ENCODE measurements around the gene RS1. TPM values are rescaled to one million over a fixed set of nuclear protein-coding genes. Genes with fewer than 3 reads are reported as not detected.

RS1 gene
- total and polyA plus RNA-seq, 2 of the 4 experiments (the other 2 are of a cell fraction): not detected

DNA sequence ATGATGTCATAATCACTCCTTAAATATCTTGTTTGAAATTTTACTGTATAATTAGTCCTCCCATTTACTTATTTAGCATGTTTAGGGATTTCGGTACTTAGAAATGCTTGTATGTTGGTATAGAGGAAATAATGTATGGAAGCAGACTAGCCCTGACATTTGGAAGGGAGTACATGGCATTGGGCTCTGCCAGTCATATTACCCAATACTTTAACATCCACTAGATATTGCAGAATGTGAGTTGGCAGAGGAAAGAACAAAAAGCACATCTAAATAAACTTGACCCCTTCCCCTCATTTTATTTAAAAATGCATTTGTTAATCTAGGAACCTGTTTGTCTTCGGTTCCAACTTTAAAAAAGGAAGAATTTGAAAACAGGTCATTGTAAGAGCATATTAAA is 77.8 kb downstream of the RS1 start:
- H4K8ac ChIP-seq (ENCODE audit: low read depth in 2 of 2, low read length in 2 of 2): no peak overlapping the region
- H4K5ac ChIP-seq (ENCODE audit: low read depth, low read length): no peak overlapping the region
- H3K9me1 ChIP-seq (ENCODE audit: insufficient read depth, low read length): no peaks in the 10 kb centered on the region
- H2BK5ac ChIP-seq (ENCODE audit: low read depth, low read length, poor library complexity, severe bottlenecking): no peak overlapping the region
- no peak overlapping the region for H3K23ac ChIP-seq (ENCODE audit: low read depth, low read length)
- no CpG with 5 or more reads among the region's 2 CpGs for WGBS, 2 experiments (ENCODE audit: extremely low coverage in 2 of 2, insufficient read length in 1 of 2)
- DNase-seq: no peak
- H2AK5ac ChIP-seq (ENCODE audit: low read depth, low read length): no peak overlapping the region
- ChIA-PET POLR2A (ENCODE audit: unreplicated experiment) (no interaction called here), CTCF (no interaction called here)
- no peak overlapping the region for H2BK120ac ChIP-seq (ENCODE audit: low read depth, low read length)
- H3K4me1 ChIP-seq (ENCODE audit: control insufficient read depth, insufficient read depth, low read length): no peaks in the 10 kb centered on the region
- dilution Hi-C loops (cut with HindIII; ENCODE audit: low sequenced_read_pairs, unreplicated experiment) (no loop called here), in situ Hi-C loops (cut with MboI; ENCODE audit: low sequenced_read_pairs) (no loop called here), intact Hi-C loops (cut with micrococcal nuclease) (no loop called here)
- no peak overlapping the region for H4K91ac ChIP-seq (ENCODE audit: insufficient read depth, low read depth, low read length)
- H3K36me3 ChIP-seq (ENCODE audit: control insufficient read depth, insufficient read depth, low read length): no peaks in the 10 kb centered on the region; the same call in 1 of the 2 replicates
- H4K20me1 ChIP-seq (ENCODE audit: insufficient read depth, low read length): no peaks in the 10 kb centered on the region
- no peaks in the 10 kb centered on the region for H3K27me3 ChIP-seq (ENCODE audit: control insufficient read depth, insufficient read depth, low read length)
- no TSS peak for BruUV-seq (replicated peaks)
- no peak for ATAC-seq (ENCODE audit: low read depth)
- no peak overlapping the region for H3K4ac ChIP-seq (ENCODE audit: low read depth, low read length)
- no peak overlapping the region for H3K4me2 ChIP-seq (ENCODE audit: low read depth, low read length)
- H2BK20ac ChIP-seq (ENCODE audit: low read depth, low read length): no peak overlapping the region
- H3K9ac ChIP-seq (ENCODE audit: low read depth, low read length): no peak overlapping the region
- no peak overlapping the region for H2AFZ ChIP-seq (replicated peaks; ENCODE audit: low read length, poor library complexity)
- H3K4me3 ChIP-seq (ENCODE audit: insufficient read depth, low read depth, low read length): no peak overlapping the region
- no peaks in the 10 kb centered on the region for H3K79me1 ChIP-seq (ENCODE audit: low read depth in 1 of 2, low read length in 2 of 2)
- H3K9me3 ChIP-seq (ENCODE audit: control insufficient read depth, insufficient read depth, low read length): no peaks in the 10 kb centered on the region
- H2BK15ac ChIP-seq (ENCODE audit: low read depth, low read length): no peak overlapping the region
- no peak overlapping the region for H3K14ac ChIP-seq (replicated peaks; ENCODE audit: low read depth, low read length)
- H2AK9ac ChIP-seq (replicated peaks; ENCODE audit: low read depth, low read length, poor library complexity): no peak overlapping the region
- TF ChIP-seq MXI1 (IDR thresholded peaks at IDR 0.05; ENCODE audit: borderline replicate concordance, low read depth, low read length) (no peak), RFX5 (IDR thresholded peaks at IDR 0.05; ENCODE audit: low read depth, low read length) (no peak), CHD1 (IDR thresholded peaks at IDR 0.05; ENCODE audit: low read depth, low read length) (no peak), RAD21 (IDR thresholded peaks at IDR 0.05; ENCODE audit: low read length) (no peak), NFE2L2 (IDR thresholded peaks at IDR 0.05; ENCODE audit: low read depth, low read length) (no peak), RCOR1 (IDR thresholded peaks at IDR 0.05; ENCODE audit: insufficient replicate concordance, low read length) (no peak), FOS (IDR thresholded peaks at IDR 0.05; ENCODE audit: low read depth, low read length) (no peak), SMC3 (IDR thresholded peaks at IDR 0.05; ENCODE audit: low read depth, low read length) (no peak)
- TF ChIP-seq, protein P1, sequence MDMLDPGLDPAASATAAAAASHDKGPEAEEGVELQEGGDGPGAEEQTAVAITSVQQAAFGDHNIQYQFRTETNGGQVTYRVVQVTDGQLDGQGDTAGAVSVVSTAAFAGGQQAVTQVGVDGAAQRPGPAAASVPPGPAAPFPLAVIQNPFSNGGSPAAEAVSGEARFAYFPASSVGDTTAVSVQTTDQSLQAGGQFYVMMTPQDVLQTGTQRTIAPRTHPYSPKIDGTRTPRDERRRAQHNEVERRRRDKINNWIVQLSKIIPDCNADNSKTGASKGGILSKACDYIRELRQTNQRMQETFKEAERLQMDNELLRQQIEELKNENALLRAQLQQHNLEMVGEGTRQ (IDR thresholded peaks at IDR 0.05; ENCODE audit: low read depth, low read length): no peak
- TF ChIP-seq, protein P2, sequence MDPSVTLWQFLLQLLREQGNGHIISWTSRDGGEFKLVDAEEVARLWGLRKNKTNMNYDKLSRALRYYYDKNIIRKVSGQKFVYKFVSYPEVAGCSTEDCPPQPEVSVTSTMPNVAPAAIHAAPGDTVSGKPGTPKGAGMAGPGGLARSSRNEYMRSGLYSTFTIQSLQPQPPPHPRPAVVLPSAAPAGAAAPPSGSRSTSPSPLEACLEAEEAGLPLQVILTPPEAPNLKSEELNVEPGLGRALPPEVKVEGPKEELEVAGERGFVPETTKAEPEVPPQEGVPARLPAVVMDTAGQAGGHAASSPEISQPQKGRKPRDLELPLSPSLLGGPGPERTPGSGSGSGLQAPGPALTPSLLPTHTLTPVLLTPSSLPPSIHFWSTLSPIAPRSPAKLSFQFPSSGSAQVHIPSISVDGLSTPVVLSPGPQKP (IDR thresholded peaks at IDR 0.05; ENCODE audit: borderline replicate concordance, low read depth, low read length): no peak
- H3K56ac ChIP-seq (ENCODE audit: extremely low read depth, insufficient read depth, low read length): no peak overlapping the region
- H3K18ac ChIP-seq (ENCODE audit: low read depth, low read length): no peak overlapping the region
- H3K27ac ChIP-seq (ENCODE audit: insufficient read depth, low read length): no peak overlapping the region

All from IMR-90 (cell line).